UCSD-AML1 (cell line): ENCODE data around the gene TMEM131.
A peak's percentile ranks its signal among the peaks of the same experiment; 100 is the strongest.
"Not testable (repeated sequence)": the region's sequence is repeated elsewhere in the genome, so short reads cannot be mapped to it uniquely, and the experiment has no call there.

ENCODE experiments used
- DNase-seq: peaks from one replicate; lab custom pipeline; 2025; ENCODE audit not compliant: unreplicated experiment; lab: John Stamatoyannopoulos, UW

Gene TMEM131, protein sequence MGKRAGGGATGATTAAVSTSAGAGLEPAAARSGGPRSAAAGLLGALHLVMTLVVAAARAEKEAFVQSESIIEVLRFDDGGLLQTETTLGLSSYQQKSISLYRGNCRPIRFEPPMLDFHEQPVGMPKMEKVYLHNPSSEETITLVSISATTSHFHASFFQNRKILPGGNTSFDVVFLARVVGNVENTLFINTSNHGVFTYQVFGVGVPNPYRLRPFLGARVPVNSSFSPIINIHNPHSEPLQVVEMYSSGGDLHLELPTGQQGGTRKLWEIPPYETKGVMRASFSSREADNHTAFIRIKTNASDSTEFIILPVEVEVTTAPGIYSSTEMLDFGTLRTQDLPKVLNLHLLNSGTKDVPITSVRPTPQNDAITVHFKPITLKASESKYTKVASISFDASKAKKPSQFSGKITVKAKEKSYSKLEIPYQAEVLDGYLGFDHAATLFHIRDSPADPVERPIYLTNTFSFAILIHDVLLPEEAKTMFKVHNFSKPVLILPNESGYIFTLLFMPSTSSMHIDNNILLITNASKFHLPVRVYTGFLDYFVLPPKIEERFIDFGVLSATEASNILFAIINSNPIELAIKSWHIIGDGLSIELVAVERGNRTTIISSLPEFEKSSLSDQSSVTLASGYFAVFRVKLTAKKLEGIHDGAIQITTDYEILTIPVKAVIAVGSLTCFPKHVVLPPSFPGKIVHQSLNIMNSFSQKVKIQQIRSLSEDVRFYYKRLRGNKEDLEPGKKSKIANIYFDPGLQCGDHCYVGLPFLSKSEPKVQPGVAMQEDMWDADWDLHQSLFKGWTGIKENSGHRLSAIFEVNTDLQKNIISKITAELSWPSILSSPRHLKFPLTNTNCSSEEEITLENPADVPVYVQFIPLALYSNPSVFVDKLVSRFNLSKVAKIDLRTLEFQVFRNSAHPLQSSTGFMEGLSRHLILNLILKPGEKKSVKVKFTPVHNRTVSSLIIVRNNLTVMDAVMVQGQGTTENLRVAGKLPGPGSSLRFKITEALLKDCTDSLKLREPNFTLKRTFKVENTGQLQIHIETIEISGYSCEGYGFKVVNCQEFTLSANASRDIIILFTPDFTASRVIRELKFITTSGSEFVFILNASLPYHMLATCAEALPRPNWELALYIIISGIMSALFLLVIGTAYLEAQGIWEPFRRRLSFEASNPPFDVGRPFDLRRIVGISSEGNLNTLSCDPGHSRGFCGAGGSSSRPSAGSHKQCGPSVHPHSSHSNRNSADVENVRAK (N-terminal part only)

DNA sequence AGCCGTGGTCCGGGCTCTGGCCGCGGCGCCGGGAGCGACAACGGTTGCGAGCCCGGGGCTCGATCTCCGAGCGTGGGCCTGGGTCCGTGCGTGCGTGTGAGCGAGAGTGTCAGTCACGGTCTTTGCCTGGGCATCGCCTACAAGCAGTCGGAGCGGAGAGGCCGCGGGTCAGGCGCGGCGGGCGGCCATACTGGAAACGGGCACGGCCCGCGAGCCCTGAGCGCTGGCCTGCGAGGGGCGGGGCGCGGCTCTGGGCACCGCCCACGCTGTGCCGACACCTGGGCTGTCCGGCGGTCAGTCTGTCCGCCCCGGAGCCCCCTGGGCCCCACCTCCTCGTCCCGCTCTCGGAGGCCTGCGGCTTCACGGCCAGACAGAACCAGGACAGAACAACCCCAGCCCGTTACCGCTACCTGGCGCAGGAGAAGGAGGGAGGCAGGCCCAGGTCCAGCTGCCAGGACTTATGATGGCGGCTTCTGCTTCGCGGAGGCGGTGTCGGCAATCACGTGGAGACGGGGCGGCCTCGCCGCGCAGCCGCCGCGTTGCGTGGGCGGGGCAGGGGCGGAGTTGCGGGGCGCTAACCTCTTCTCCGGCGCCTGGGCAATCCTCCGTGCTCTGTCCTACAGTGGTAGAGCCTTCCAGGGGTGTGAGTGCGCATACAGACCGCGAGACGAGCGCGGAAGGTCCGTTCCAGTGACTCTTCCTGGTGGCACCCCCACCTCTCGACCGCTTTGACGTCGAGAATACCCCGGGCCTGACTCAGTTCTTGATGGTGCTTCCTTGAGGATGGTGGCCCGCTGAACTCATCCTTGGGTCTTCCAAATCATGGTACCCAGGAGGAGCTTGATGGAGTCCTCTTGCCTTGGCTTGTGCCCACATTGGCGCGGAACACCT lies at the start of gene TMEM131:
TSS of gene TMEM131 (minus strand) at position 215 of the 891 bp plus-strand sequence. CDS start 286 bp downstream, outside the sequence.
- DNase-seq: peak; percentile 96

DNA sequence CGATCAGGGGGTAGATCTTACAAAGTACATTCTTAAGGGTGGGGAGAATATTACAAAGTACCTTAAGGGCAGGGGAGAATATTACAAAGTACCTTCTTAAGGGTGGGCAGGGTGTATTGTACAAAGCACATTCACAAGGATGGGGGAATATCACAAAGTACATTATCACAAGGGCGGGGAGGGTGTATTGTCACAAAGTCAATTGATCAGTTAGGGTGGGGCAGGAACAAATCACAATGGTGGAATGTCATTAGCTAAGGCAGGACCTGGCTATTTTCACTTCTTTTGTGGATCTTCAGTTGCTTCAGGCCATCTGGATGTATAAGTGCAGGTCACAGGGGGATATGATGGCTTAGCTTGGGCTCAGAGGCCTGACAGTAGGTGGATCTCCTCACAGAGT lies 49.0 kb upstream of the TMEM131 start:
- DNase-seq: not testable (repeated sequence)

DNA sequence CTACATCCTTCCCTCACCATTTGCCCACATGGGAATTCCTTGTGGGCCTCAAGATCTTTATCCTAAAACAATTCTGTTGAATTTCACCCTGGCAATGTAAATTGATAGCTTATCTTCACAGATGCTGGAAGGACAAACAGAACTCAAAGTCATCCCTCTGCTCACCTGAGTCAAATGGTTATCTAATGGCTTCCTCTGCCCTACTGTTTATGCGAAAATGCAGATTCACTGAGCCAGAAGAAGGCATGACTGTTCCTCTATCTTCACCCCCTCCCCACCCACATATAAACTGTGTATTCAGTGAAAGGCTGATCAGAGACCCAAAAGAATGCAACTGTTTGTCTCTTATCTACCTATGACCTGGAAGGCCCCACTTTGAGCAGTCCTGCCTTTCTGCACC lies 47.4 kb upstream of the TMEM131 start:
- no peak for DNase-seq

DNA sequence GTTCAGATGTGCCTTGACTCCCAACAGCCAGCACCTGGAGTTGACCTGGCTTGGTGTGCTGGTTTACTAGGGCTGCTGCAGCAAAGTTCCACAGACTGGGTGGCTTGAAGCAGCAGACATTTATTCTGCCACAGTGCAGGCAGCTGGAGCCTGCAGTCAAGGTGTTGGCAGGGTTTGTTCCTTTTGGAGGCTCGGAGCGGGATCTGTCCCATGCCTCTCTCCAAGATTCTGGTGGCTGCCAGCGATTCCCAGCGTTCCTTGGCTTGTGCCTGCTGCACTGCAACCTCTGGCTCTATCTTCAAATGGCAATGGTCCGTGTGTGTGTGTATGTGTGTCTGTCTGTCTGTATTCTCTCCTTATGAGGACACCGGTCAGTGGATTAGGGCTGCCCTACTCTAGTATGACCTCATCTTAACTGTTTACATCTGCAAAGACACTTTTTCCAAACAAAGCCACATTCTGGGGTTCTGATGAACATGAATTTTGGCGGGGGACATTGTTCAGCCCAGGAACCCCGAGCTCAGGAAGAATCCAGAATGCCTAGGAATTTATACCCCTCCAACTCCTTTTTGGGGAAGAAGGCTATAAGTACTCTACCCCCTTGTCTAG lies 44.7 kb upstream of the TMEM131 start:
- DNase-seq: no peak

DNA sequence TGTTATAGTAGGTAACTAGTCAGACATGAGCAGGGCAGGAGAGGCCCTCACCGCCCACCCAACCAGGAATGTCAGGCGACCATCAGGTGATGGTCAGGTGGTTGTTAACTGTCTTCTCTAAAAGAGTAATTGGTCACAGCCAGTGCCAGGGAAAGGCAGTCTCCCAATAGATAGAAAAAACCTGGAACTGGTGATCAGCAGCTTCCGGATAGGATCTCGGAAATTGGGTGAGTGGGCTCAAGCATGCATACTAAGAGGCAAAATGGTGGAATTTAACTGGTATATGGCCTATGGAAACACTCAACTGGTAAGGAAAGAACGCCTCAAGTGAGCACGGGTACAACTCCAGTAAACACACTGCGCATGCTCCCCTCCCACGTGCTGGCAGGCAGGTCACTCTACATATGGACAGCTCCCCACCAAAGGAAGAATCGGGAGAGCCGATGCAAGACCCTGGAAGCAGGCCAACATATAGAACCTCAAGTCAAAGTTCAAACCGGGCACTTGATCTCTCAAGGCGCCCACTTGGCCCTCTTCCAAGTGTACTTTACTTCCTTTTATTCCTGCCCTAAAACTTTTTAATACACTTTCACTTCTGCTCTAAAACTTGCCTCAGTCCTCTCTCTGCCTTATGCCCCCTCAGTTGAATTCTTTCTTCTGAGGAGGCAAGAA lies 43.5 kb upstream of the TMEM131 start:
- DNase-seq: no peak

DNA sequence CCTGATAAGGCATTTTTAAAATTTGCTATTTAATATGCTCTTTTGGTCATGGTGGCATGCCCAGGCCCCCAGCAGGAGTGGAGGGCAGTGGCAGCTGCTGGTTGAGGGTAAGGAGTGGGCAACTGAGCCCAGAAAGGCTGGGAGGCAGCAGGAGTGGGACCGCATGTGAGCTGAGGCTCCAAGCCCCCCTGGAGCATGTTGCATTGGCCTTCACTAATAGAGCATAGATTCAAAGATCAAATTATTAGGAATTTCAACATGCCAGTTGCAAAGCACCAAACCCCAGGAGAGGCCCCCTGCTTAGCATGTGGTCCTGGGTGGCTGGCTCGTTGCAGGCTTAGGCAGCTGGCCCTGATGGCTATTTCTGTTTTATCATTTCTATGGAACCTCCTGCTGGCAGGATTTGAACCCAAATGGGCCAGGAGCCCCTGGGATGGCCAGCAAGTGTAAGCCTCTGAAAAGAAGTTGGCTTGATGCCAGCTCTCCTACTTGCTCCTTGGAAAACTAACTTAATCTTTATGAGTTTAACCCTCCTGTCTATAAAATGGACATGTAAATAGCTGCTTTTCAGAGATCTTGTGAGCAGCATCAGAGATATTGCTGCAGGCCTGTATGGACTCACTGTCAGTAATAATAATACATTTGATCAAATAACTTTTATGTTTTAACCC lies 42.1 kb upstream of the TMEM131 start:
- no peak for DNase-seq

DNA sequence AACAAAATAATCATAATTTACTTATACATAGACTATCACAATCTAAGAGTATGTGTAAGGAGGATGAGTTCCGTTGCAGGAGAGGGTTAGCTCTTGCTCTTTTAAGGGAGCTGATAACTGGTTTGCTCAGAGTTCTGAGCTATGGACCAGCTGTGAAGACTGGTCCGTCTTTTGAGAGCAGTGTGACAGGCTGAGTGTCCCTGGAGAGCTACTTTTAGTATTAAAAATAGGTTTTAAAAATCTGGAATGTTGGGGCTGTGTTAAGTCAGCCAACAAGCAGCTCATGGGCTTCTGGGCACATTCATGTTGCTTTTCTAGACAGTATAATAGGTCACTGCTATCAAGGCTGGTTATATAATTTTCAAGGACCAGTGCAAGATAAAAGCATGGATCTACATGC lies 41.5 kb upstream of the TMEM131 start:
- DNase-seq: no peak

DNA sequence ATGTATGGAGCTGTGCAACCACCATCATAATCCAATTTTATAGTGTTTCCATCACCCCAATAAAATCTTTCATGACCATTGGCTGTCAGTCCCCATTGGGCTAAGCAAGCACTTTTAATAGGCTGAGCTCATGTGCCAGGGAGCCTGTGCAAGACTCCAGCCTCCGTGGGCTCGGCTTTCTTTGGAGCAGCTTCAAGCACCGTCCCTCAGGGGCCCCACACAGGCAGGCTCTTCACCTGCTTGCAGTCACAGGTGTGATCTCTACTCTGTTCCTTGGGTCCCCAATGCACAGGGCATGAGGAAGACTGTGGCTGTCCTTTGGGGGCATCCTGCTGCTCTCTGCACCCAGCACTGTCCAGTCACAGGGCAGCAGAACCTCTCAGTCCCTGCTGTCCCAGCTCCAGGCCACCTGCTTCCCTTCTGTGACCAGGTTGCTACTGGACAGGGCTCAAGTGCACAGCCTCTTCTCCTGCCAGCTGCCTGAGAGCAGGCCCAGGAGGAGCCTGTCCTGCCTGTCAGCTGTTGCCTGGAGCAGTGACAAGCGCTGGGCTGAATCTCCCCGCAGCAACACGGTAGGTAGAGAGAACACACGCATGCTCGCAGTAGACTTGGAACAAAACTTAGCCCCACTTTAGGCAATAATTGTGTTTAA lies 40.7 kb upstream of the TMEM131 start:
- DNase-seq: no peak

DNA sequence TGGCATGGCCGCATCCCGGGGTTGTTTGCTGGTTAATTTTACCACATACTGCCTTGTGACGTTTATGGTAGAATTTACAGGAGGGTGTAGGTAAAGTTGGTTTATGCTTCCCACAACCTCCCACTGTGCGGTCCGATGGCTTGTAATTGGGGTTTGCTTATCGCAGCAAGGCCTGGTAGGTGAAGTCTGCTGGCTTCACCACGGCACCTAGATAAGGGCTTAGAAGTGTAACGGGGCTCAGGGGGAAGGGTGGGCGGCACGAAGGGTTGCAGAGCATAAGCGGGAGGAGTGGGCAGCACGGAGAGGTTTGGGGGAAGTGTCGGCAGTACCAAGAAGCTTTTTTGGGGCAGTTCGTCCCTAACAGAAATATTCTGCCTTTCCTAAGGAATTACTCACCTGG lies 39.0 kb upstream of the TMEM131 start:
- no peak for DNase-seq

DNA sequence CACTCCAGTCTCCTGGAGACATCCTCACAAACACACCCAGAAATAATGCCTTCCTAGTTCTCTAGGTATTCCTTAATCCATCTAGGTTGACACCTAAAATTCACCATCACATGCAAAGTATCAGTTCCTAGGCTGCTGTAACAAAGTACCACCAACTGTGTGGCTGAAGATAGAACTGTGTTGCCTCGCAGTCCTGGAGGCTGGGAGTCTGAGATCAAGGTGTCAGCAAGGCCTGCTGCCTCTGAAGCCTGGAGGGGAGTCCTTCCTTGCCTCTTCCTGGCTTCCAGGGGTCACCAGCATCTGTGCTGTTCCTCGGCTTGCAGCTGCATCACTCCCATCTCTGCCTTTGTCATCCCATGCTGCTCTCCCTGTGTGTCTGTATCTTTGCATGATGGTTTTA lies 36.3 kb upstream of the TMEM131 start:
- DNase-seq: no peak

DNA sequence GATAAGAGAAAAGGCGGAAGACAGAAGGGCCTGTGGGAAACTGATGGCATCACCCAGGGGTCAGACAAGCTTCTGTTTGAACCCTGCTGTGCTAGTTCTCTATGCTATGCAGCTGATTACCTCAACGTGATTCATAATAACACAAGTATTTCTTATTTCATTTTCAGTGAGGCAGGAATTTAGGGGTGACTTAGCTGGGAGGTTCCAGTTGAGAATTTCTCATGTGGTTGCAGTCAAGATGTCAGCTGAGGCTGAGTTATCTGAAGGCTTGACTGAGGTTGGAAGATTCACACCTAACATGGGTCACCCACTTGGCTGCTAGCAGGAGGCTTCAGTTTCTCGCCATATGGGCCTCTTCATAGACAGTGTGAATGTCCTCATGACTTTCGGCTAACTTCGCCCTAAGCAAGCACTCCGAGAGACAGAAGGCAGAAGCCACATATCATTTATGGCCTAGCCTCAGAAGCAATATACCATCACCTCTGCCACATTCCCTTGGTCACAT lies 34.0 kb upstream of the TMEM131 start:
- DNase-seq: no peak

DNA sequence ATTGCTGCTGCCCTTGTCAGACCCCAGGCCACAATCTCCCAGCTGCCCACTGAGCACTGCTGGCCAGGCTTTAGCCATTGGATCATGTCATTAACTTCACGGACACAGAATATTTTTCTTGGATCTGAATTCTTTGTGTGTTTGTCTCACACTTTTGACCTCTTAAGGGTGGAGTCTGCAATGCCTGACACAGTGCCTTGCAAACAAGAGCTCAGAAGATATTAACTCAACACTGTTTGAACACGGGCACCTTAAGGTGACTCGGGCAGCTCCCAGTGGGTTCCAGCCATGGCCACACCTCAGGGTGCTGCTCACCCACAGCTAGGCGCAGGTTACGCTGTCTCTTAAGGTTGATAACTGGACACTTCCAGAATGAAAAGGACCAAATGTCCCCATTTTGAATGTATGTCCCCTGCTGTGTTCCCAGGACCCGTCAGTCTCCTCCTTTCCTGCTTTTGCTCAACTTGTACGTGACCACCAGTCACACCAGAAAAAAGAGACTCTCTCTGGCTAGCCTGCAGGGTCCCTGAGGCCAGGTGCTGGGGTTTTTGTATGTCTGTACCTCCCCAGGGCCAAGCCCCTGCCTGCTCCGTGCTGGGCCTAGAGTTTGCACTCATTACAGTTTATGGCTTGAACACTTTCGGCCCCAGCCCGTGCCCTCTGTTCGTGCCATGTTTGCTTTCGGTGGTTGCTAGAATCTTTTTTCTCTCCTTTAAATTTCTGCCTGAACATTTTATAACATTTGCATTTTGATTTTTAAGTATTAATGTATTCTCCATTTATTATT lies 33.4 kb upstream of the TMEM131 start:
- no peak for DNase-seq

DNA sequence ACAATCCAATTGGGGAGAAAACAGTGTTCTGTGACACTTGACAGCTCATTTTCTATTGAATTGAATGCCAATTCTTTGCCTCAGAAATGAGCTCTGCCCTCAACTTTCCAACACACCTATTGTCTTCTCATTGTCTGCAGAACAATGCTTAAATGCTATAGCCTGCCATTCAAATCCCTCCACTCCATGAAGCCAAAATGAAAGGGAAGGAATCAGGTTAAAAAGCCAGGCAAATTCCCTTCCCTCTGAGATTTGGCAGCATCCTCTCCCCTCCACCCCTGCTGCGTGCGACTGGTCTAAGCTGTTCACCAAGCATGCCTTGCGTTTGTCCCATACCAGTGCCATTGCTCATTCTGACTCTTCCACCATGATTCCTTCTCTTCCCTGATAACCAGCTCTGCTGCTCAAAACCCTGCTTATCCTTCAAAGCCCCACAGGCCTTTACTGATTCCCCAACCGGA lies 32.4 kb upstream of the TMEM131 start:
- DNase-seq: no peak

DNA sequence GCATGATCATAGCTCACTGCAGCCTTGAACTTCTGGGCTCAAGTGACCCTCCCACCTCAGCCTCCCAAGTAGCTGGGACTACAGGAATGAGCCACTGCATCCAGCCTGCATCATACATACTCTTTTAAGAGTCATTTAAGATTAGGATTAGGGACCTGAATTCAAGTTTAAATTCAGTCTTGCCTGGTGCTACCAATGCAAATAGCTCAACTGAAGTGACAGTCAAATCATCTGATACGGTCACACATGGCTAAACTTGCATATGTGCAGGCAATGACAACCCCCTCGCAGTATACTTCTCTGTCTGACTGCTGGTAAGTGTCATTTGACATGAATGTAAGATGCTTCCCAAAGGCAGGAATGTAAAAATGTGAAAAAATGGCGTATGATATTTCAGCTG lies 31.8 kb upstream of the TMEM131 start:
- no peak for DNase-seq

DNA sequence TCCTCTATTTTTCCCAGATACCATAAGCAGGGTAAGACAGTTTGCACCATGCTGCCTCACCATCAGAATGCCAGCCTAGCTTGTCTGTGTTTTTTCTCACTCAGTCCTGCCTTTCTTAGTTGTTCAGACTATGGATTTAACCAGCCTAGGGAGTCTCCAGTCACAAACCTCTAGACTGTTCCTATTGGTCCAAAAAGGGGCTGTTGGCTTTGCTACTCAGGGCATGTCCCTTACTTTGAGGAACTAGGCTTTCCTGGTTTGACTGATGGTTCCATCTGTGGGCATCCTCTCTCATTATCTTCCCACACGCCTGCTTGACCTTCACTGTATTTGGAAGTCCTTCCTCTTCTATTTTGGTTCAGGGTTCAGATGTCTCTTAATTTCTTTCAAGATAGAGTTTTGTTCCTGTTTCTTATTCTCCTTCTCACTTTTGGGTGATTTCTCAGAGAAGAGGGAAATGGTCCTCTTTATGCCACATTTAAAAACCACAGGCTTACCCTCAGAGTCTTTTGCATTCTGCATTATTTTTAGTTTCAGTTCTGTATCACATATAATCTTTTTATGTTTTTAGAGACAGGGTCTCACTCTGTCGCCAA lies 31.3 kb upstream of the TMEM131 start:
- no peak for DNase-seq

DNA sequence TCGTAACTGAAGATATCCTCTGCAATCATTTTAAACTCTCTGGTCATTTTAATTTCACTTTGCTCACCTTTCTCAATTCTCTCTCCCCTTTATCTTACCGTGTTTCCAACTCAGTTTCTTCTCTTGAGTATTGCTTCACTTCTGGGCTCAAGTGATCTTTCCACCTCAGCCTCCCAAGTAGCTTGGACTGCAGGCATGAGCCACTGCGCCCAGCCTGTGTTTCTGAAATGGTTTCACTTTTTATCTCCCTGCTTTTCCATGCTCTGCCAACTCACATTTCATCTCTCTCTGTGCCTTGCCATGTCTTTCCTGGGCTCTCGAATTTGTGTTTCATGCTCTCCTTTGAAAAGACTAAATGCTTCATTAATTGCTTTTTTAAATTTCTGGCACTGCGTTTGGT lies 30.5 kb upstream of the TMEM131 start:
- DNase-seq: no peak

DNA sequence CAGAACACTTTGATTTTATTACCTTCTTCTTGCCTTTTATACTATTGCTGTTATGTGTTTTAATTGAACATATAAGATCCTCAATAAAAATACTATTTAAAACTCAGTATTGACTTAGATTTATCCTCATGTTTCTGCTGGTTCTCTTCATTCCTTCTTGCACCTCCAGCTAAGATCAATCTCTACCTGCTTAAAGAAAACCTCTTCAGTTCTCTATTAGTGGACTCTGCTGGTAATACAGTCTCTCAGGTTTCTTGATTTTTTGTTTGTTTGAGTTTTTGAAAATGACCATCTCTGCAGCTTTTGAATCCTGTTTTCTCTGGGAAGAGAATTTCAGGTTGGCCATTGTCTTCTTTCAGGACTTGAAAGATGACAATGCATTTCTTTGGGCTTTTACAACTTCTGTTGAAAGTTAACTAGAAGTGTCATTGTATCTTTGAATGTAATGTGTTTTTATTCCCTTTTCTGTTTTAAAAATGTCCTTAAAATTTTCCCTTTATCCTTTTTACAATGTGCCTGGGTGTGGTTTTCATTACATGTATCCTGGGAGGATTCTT lies 29.8 kb upstream of the TMEM131 start:
- DNase-seq: no peak
